RWPE1 (cell line): ENCODE data around the gene CYBC1.

Experiments
- CTCF ChIA-PET: fragments of 350-600 bp; sonication (Branson Sonifier 250); formaldehyde crosslinking; extraction: SDS; loops from one replicate; lab custom pipeline; 2021; lab: Yijun Ruan, JAX
- POLR2A ChIA-PET: fragments of 400-600 bp; formaldehyde crosslinking; extraction: SDS; loops from one replicate; lab custom pipeline; 2020; ENCODE audit warnings: antibody characterized with exemption; ENCODE audit not compliant: low non-redundant PET; lab: Yijun Ruan, JAX
- DNase-seq: peaks from one replicate; pipeline ENCODE4 v3.0.0; 2012; ENCODE audit warnings: low spot score
- H3K27ac ChIP-seq: fragments of 450-650 bp; 2 replicates; pipeline ENCODE4 v1.5.1; 2017
- TF ChIP-seq, protein P1 (sequence below): fragments of 450-650 bp; conservative IDR thresholded peaks from 2 replicates; pipeline ENCODE4 v1.5.1; 2017; ENCODE audit warnings: low read depth, mild to moderate bottlenecking

The CYBC1 gene

DNA sequence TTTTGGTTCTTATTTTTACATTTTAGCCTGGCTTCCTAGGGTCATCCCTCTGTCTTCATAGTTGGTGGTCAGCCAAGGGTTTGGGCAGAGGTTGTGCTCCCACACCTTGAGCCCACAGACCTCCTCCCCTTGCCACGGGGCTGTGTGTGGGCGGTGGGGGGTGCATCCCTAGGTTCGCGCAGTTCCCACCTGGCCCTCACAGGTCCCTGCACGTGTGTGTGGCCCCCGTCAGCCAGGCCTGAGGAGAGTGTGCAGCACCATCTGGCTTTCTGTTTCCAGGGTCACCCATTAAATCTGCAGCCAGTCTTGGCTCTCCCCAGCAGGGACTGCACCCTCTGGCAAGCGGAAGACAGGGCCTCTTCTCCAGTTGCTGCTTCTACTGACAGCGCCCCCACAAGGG, 18.5 kb downstream of the CYBC1 start:
- CTCF ChIA-PET, result no interaction called here
- no peak overlapping the region for H3K27ac ChIP-seq
- TF ChIP-seq, protein P1, sequence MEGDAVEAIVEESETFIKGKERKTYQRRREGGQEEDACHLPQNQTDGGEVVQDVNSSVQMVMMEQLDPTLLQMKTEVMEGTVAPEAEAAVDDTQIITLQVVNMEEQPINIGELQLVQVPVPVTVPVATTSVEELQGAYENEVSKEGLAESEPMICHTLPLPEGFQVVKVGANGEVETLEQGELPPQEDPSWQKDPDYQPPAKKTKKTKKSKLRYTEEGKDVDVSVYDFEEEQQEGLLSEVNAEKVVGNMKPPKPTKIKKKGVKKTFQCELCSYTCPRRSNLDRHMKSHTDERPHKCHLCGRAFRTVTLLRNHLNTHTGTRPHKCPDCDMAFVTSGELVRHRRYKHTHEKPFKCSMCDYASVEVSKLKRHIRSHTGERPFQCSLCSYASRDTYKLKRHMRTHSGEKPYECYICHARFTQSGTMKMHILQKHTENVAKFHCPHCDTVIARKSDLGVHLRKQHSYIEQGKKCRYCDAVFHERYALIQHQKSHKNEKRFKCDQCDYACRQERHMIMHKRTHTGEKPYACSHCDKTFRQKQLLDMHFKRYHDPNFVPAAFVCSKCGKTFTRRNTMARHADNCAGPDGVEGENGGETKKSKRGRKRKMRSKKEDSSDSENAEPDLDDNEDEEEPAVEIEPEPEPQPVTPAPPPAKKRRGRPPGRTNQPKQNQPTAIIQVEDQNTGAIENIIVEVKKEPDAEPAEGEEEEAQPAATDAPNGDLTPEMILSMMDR, result no peak
- POLR2A ChIA-PET, result no interaction called here
- no peak for DNase-seq

DNA sequence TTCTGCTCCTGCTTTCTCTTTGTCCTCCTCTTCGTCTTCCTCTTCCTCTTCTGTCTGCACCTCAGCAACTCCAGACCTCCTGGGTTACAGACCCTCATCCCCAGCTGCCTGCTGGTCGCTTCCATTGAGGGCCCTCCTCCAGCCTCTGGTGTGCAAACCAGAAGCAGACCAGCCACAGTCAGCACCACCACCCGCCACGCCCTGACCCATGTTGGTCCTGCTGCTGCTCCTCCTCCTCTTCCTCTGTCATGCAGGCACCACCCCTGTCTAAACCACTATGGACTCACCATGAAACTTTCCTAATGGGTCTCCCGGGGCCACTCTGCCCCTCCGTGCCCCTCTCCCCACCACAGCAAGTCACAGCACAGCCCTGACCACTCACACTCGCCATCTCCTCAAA, 20.7 kb downstream of the CYBC1 start:
- TF ChIP-seq, protein P1, result no peak
- H3K27ac ChIP-seq, result peak overlapping the region; percentile 5; the same call in 1 of the 2 replicates
- ChIA-PET CTCF (no interaction called here), POLR2A (no interaction called here)
- no peak for DNase-seq

DNA sequence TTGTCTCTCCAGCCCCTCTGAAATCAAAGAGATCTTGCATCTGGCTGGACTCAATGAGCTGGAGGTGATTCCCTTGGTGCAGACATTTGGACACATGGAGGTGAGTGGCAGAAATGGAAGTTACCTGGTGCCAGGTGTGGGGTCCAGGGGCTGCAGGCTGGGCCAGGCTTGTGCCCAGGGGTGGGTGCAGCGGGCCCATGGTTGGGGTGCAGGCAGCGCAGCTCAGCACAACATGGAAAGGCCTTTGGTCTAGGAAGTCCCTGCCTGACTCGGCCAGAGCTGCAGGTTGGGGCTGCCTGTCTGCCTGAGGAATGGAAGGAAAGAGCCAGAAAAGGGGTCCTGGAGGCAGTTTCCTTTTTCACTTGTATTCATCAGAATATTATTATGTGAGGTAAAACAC, 22.0 kb downstream of the CYBC1 start:
- ChIA-PET POLR2A (no interaction called here), CTCF (no interaction called here)
- TF ChIP-seq, protein P1, result no peak
- DNase-seq, result no peak
- peak overlapping the region; percentile 12; the same call in 1 of the 2 replicates for H3K27ac ChIP-seq

DNA sequence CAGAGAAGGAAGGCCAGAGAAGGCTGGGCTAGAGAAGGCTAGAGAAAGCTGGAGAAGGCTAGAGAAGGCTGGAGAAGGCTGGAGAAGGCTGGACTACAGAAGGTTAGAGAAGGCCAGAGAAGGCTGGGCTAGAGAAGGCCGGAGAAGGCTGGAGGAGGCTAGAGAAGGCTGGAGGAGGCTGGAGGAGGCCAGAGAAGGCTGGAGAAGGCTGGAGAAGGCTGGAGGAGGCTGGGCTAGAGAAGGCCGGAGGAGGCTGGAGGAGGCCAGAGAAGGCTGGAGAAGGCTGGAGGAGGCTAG, 25.7 kb downstream of the CYBC1 start:
- no peak for DNase-seq
- POLR2A ChIA-PET, result no interaction called here

DNA sequence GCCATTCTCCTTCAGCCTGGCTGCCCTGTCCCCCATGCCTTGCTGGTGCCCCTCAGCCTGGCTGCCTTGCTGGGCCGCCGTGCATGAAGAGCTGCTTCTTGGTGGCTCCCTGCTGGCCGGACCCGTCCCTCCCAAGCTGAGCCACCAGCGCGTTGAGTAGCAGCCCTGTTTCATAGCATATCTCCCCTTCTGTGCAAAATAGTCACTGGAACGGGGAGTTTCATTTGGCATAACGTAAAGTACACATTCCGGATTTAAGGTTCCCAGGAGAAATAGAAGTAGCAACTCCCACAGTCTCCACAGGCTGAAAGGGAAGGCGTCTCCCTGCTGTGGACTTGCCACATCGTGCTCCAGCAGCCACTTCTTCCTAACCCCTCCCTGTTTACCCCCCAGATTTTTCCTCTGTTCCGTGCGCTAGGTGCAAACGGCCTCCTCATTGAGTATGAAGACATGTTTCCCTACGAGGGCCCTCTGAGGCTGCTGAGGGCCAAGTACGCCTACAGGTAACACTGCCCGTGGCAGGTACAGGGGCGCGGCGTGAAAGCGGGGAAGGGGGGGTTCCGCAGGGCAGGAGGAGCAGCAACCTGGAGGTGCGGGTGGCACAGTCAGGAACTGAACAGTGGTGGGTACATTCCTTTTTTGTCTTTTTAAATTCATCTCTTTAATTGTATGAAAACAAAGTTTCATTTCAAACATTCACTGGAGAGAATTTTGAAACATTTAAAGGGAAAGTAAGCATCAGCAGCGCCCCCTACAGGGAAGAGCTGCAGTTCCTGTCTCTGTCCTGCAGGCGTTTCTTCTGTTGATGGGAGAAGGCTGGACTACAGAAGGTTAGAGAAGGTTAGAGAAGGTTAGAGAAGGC, 26.3 kb downstream of the CYBC1 start:
- no peak for DNase-seq
- ChIA-PET POLR2A (interaction anchor here (0.5 kb wide), 1 partner anchor 23 kb away, joined by 5 read pairs; no protein-coding TSS in a partner anchor), CTCF (no interaction called here)

More for the DNA sequence above, 25.7 kb downstream of the CYBC1 start:
- TF ChIP-seq, protein P1, result no peak; the same call in 1 of the 2 replicates
- CTCF ChIA-PET, result no interaction called here
- no peak overlapping the region for H3K27ac ChIP-seq

DNA sequence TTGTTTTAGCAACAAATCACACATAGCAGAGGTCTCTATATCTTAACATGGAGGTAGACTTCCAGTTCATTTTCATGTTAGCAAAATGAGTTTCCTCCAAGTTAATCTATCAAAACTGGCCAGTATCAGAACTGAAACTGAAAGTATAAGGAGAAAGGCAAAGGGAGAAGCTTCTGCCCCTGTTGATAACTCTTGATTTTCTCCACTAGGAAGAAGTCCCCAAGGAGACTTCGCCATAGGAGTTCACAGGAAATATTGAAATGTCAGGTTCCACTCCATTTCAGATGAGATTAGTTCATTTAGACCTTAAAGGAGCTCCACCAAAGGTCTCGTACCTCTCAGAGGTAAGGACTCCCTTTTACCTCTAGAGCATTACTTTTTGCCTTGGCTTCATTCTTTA, 31.0 kb downstream of the CYBC1 start:
- POLR2A ChIA-PET, result no interaction called here

More for the DNA sequence above, 26.3 kb downstream of the CYBC1 start:
- TF ChIP-seq, protein P1, result peak; percentile 40
- H3K27ac ChIP-seq, result no peak overlapping the region

More for the DNA sequence above, 31.0 kb downstream of the CYBC1 start:
- CTCF ChIA-PET, result interaction anchor here (0.6 to 1.1 kb wide), 2 partner anchors 35 to 424 kb away, joined by 5 to 6 read pairs; no protein-coding TSS in a partner anchor
- H3K27ac ChIP-seq, result no peak overlapping the region
- no peak for DNase-seq
- TF ChIP-seq, protein P1, result no peak
